ENCODE measurements around the gene TUNAR.

DNA sequence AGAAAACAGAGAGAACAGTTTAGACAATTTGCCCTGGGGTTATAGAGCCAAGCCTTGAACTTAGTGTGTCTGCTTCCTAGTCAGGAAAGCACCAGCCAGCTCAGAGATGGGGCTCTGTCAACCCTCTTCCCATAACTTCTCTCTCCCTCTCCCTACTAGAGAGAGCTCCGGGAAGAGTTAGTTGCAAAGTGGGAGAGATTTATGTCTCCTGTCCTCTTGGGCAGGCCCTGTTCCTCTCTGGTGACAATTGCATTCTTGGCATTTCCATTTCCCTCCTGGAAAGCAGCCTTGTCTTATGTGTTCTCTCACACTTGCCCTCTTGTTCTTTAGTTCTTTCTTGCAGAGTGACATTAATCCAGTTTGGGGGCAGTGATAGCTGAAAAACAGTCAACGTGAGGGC lies 42.1 kb upstream of the TUNAR start:
- TF ChIP-seq, protein P1, sequence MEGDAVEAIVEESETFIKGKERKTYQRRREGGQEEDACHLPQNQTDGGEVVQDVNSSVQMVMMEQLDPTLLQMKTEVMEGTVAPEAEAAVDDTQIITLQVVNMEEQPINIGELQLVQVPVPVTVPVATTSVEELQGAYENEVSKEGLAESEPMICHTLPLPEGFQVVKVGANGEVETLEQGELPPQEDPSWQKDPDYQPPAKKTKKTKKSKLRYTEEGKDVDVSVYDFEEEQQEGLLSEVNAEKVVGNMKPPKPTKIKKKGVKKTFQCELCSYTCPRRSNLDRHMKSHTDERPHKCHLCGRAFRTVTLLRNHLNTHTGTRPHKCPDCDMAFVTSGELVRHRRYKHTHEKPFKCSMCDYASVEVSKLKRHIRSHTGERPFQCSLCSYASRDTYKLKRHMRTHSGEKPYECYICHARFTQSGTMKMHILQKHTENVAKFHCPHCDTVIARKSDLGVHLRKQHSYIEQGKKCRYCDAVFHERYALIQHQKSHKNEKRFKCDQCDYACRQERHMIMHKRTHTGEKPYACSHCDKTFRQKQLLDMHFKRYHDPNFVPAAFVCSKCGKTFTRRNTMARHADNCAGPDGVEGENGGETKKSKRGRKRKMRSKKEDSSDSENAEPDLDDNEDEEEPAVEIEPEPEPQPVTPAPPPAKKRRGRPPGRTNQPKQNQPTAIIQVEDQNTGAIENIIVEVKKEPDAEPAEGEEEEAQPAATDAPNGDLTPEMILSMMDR (conservative IDR thresholded peaks at IDR 0.05; ENCODE audit: low read length), result no peak
- TF ChIP-seq EZH2phosphoT487 (IDR thresholded peaks at IDR 0.05; ENCODE audit: borderline replicate concordance), result no peak

All from Loucy (cell line).